DMS53 treated with DMSO at 0.1 percent for 48 hours (cell line): ENCODE data around the gene CRYGD.
A peak's percentile ranks its signal among the peaks of the same experiment; 100 is the strongest.

Experiments used
- DNase-seq: peaks from one replicate; lab custom pipeline; 2025; ENCODE audit not compliant: unreplicated experiment; lab: John Stamatoyannopoulos, UW

CRYGD gene

GRCh38 chr2:208090420-208090819, 33.9 kb downstream of the CRYGD start:
- DNase-seq, result no peak

DNA sequence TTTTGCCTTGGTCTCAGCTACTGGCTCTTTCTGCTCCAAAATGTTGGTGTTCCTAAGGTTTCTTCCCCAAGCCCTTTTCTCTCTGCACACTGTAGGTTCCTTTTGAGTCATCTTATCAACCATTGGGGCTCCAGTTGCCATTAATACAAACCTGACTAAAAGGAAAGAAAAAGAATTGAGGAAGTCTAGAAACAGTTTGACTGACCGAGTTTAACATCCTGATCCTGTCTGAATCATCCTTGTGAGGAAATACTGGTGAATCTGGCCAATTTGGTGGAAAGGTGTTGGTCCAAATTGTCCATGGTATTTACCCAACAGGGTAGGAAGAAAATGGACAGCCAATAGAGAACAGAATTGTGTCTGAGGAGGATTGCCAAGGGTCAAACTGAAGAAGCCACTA, 38.3 kb downstream of the CRYGD start:
- DNase-seq, result no peak

DNA sequence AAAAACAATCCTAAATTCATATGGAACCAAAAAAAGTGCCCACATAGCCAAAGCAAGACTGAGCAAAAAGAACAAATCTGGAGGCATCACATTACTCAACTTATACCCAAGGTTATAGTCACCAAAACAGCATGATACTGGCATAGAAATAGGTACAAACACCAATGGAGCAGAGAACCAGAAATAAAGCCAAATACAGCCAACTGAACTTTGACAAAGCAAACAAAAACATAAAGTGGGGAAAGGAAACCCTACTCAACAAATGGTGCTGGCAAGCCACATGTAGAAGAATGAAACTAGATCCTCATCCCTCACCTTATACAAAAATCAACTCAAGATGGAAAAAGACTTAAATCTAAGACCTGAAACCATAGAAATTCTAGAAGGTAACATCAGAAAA, 40.5 kb downstream of the CRYGD start:
- no peak for DNase-seq

DNA sequence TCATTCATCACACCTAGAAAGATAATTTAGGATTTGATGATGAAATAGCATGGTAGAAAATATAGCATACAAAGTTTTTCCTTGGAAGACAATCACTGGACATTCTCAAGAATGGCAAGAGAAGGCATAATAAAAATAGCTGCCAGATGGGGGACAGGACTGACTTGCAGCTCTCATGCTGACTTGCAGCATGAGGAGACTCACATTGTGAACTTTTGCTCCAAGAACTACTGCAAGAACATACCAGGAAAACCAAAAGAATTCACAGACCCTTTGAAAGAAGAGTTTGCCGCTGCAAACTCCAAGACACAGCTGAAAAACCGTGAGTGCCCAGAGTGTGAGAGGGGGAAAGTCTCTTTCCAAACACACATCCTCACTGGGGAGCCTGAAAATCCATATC, 47.0 kb downstream of the CRYGD start:
- DNase-seq, result no peak

DNA sequence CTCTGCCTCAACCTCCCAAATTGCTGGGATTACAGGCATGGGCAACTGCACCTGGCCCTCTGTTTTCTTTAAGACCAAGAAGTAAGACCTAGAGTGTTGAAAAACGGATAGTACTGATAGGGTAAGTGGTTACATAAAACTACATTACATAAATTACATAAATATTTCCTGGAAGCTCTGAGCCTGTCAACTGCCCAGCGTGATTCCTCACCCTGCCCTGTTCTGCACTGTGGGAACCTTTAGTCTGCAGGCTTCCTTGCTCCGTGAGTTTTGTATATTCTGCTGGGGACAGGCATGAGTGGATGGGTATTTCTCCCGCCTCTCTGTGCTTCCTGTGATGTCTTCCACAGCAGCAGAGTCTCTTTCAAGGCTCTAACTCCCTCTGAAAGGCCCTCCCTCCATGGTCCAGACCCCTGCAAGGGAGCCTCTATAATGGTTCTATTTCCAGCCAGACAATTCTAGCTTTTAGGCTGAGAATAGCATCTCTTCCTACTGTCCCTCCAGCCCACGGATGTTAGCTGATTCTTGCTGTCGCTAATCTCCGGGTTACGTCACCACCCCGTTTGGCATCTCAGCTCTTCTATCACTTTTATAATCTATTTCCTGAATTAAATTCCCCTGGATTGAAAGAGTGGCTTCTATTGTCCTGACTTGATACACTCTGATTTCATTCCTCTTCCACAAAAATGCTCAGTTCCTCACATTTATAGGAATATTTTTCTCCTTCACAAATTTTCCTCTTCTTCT, 49.5 kb downstream of the CRYGD start:
- DNase-seq, result no peak

DNA sequence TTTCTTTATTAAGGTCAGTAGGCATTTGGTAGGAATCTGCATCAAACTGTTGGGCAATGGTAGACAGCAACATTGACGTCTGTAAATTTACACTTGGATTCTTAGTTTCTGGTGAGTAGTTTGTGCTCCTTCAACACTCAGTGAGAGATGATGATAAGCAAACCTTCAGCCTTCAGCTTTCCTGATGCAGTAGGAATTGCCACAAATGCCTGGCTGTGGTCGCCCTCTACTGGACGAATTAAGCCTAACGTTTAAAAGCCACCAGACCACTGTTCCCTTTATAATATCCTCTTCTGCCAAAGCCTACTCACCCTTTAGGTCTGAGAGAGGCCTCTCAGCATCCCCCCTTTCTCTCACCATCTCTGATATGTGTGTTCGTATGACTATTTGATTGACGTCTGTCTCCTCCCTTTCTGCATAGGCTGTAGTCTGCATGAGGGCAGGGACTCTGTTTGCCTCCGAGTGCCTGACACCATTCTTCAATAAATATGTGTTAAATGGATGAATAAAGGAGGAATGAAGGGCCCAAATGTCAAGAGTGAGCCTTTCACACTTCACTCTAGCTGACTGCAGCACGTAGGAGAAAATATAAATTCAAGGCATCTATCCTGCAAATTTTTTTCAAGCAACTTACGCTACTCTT, 52.0 kb downstream of the CRYGD start:
- peak; percentile 64 for DNase-seq
